Stimulated activated CD4-positive, alpha-beta T cell treated with anti-CD3 and anti-CD28 coated beads, Interleukin-15, amount 100 ng/mL, for 1 hour (primary cell): ENCODE results near the gene SRSF4.

Experiments used
- DNase-seq, 2 donors: peaks; one replicate each; pipeline ENCODE4 v3.0.0-alpha.2; 2020; ENCODE audit warnings: low read depth in 1 of 2, low spot score in 1 of 2

SRSF4 gene

DNA sequence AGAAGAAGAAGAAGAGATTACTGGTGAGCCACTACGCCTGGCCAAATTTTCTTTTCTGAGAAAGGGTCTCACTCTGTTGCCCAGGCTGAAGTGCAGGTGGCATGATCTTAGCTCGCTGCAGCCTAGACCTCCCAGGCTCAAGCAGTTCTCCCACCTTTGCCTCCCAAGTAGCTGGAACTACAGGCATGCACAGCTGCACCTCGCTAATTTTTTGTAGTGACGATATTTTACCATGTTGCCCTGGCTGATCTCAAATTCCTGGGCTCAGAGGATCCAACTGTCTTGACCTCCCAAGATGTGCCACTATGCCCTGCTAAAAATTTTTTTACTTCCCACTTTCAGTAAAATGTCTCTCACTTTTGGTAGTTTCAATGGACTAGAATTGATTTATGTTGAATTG, 82.4 kb downstream of the SRSF4 start:
- DNase-seq, result no peak
